ENCODE data around the gene MCEMP1.

Gene MCEMP1

DNA sequence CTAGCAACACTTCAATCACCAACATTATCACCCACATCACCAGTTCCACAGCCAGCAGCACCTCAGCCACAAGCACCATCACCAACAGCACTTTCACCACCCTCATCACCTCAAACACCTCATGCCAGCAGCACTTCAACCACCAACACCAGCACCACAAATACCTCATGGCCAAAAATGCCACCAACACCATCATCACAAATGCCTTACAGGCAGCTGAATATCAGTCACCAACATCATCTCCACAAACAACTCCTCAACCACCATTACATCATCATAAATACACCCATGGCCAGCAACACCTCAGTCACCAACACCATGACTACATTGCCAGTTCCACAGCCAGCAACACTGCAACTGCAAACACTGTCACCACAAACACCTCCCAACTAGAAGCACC is 14.6 kb downstream of the MCEMP1 start:
- no peak overlapping the region for H4K91ac ChIP-seq (ENCODE audit: low read depth, low read length)
- H3K4me3 ChIP-seq (ENCODE audit: low read depth, low read length): peak overlapping the region; percentile 12
- H3K9me3 ChIP-seq (ENCODE audit: insufficient read depth, low read depth, low read length): peaks cover 11% of the 10 kb centered on the region
- H3K27me3 ChIP-seq (ENCODE audit: insufficient read depth, low read length): no peaks in the 10 kb centered on the region
- no peak overlapping the region for H3K4ac ChIP-seq (ENCODE audit: low read depth, low read length)
- H3K4me1 ChIP-seq (ENCODE audit: control insufficient read depth in 1 of 2, insufficient read depth in 2 of 2, low read length in 2 of 2): no peaks in the 10 kb centered on the region
- H3K79me2 ChIP-seq (ENCODE audit: control insufficient read depth, insufficient read depth, low read length, poor library complexity): no peaks in the 10 kb centered on the region
- H2BK5ac ChIP-seq (ENCODE audit: low read depth, low read length, poor library complexity): no peak overlapping the region
- H3K27ac ChIP-seq (ENCODE audit: low read depth, low read length): no peak overlapping the region
- H2AK5ac ChIP-seq (ENCODE audit: low read length): no peak overlapping the region
- H4K12ac ChIP-seq (ENCODE audit: low read depth, low read length): no peak overlapping the region
- no peak for DNase-seq
- H3K18ac ChIP-seq (ENCODE audit: low read length): no peak overlapping the region
- no peak overlapping the region for H2BK12ac ChIP-seq (ENCODE audit: low read length)
- H3K14ac ChIP-seq (ENCODE audit: low read length): no peak overlapping the region
- no peak overlapping the region for H2BK120ac ChIP-seq (ENCODE audit: insufficient read depth, low read length, poor library complexity)
- H3K36me3 ChIP-seq (ENCODE audit: control insufficient read depth in 1 of 2, insufficient read depth in 2 of 2, low read length in 2 of 2): no peaks in the 10 kb centered on the region
- no peaks in the 10 kb centered on the region for H3K79me1 ChIP-seq (ENCODE audit: low read length)
- H3K23ac ChIP-seq (ENCODE audit: low read length): no peak overlapping the region
- H2AFZ ChIP-seq (ENCODE audit: insufficient read depth, low read length, poor library complexity): no peak overlapping the region
- no peak overlapping the region for H3K4me2 ChIP-seq (ENCODE audit: low read length)
- H4K8ac ChIP-seq (ENCODE audit: low read depth, low read length): no peak overlapping the region
- H3K9ac ChIP-seq (ENCODE audit: low read length): no peak overlapping the region

DNA sequence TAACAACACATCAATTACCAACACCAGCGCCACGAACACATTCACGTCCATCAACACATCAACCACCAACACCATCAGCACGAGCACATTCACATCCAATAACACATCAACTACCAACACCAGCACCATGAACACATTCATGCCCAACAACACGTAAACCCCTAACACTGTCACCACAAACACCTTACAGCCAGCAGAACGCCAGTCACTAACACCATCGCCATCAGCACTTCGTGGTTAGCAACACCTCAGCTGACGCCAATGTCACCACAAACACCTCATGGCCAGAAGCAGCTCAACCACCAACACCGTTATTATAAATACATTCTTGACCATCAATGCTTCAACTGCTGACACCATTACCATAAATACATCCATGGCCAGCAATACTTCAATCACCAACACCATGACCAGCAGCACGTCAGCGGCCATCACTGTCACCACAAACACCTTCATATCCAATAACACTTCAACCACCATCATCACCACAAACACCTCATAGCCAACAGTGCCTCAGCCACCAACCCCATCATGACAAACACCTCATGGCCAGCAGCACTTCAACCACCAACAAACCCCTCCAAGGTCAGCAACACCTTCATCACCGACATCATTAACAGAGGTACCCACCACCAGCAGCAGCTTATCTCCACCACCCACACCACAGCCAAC is 15.7 kb downstream of the MCEMP1 start:
- Histone ChIP-seq H4K12ac (ENCODE audit: low read depth, low read length) (no peak overlapping the region), H3K79me2 (ENCODE audit: control insufficient read depth, insufficient read depth, low read length, poor library complexity) (no peaks in the 10 kb centered on the region), H3K27me3 (ENCODE audit: insufficient read depth, low read length) (no peaks in the 10 kb centered on the region), H4K91ac (ENCODE audit: low read depth, low read length) (no peak overlapping the region), H3K79me1 (ENCODE audit: low read length) (no peaks in the 10 kb centered on the region), H3K14ac (ENCODE audit: low read length) (no peak overlapping the region), H2BK120ac (ENCODE audit: insufficient read depth, low read length, poor library complexity) (no peak overlapping the region), H3K4ac (ENCODE audit: low read depth, low read length) (no peak overlapping the region), H2AK5ac (ENCODE audit: low read length) (no peak overlapping the region), H3K9ac (ENCODE audit: low read length) (no peak overlapping the region), H3K27ac (ENCODE audit: low read depth, low read length) (no peak overlapping the region), H3K4me3 (ENCODE audit: low read depth, low read length) (no peak overlapping the region), H3K9me3 (ENCODE audit: insufficient read depth, low read depth, low read length) (peaks cover 11% of the 10 kb centered on the region), H2AFZ (ENCODE audit: insufficient read depth, low read length, poor library complexity) (no peak overlapping the region), H3K4me2 (ENCODE audit: low read length) (no peak overlapping the region), H3K36me3 (ENCODE audit: control insufficient read depth in 1 of 2, insufficient read depth in 2 of 2, low read length in 2 of 2) (no peaks in the 10 kb centered on the region), H3K4me1 (ENCODE audit: control insufficient read depth in 1 of 2, insufficient read depth in 2 of 2, low read length in 2 of 2) (no peaks in the 10 kb centered on the region), H3K23ac (ENCODE audit: low read length) (no peak overlapping the region), H2BK12ac (ENCODE audit: low read length) (no peak overlapping the region), H2BK5ac (ENCODE audit: low read depth, low read length, poor library complexity) (no peak overlapping the region), H4K8ac (ENCODE audit: low read depth, low read length) (no peak overlapping the region), H3K18ac (ENCODE audit: low read length) (no peak overlapping the region)
- no CpG with 5 or more reads among the region's 13 CpGs for WGBS (ENCODE audit: extremely low coverage, insufficient coverage, insufficient read length)
- no peak for DNase-seq

DNA sequence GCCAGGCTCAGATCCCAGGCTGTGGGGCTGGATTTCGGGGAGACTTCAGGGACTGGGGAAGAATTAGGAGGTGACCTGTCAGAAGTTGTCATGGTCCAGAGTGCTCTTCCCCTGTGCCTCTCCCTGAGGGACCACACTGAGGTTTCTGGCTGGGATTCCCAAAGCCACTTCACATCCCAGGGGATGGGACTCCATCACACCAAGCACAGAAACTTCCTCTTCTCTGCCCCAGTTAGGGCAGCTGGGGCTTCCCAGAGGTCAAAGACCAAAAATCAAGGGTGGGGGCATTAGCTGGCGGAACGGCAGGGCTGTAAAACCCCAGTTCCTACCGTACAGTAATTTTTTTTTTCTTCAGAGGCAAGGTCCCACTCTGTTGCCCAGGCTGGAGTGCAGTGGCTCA is 17.6 kb downstream of the MCEMP1 start:
- no peaks in the 10 kb centered on the region for H3K79me1 ChIP-seq (ENCODE audit: low read length)
- DNase-seq: no peak
- H2BK12ac ChIP-seq (ENCODE audit: low read length): no peak overlapping the region
- no peak overlapping the region for H3K23ac ChIP-seq (ENCODE audit: low read length)
- no peak overlapping the region for H2AFZ ChIP-seq (ENCODE audit: insufficient read depth, low read length, poor library complexity)
- WGBS (ENCODE audit: extremely low coverage, insufficient coverage, insufficient read length): no CpG with 5 or more reads among the region's 4 CpGs
- H2AK5ac ChIP-seq (ENCODE audit: low read length): no peak overlapping the region
- no peak overlapping the region for H2BK120ac ChIP-seq (ENCODE audit: insufficient read depth, low read length, poor library complexity)
- no peak overlapping the region for H4K12ac ChIP-seq (ENCODE audit: low read depth, low read length)
- no peaks in the 10 kb centered on the region for H3K36me3 ChIP-seq (ENCODE audit: control insufficient read depth in 1 of 2, insufficient read depth in 2 of 2, low read length in 2 of 2)
- no peak overlapping the region for H3K4ac ChIP-seq (ENCODE audit: low read depth, low read length)
- H3K4me1 ChIP-seq (ENCODE audit: control insufficient read depth in 1 of 2, insufficient read depth in 2 of 2, low read length in 2 of 2): no peaks in the 10 kb centered on the region
- H3K4me2 ChIP-seq (ENCODE audit: low read length): no peak overlapping the region
- H3K27me3 ChIP-seq (ENCODE audit: insufficient read depth, low read length): no peaks in the 10 kb centered on the region
- peaks cover 11% of the 10 kb centered on the region for H3K9me3 ChIP-seq (ENCODE audit: insufficient read depth, low read depth, low read length)
- H3K14ac ChIP-seq (ENCODE audit: low read length): no peak overlapping the region
- H3K4me3 ChIP-seq (ENCODE audit: low read depth, low read length): no peak overlapping the region
- H3K18ac ChIP-seq (ENCODE audit: low read length): no peak overlapping the region
- H2BK5ac ChIP-seq (ENCODE audit: low read depth, low read length, poor library complexity): no peak overlapping the region
- no peak overlapping the region for H4K91ac ChIP-seq (ENCODE audit: low read depth, low read length)
- no peak overlapping the region for H3K9ac ChIP-seq (ENCODE audit: low read length)
- H3K79me2 ChIP-seq (ENCODE audit: control insufficient read depth, insufficient read depth, low read length, poor library complexity): no peaks in the 10 kb centered on the region
- H4K8ac ChIP-seq (ENCODE audit: low read depth, low read length): no peak overlapping the region
- no peak overlapping the region for H3K27ac ChIP-seq (ENCODE audit: low read depth, low read length)

DNA sequence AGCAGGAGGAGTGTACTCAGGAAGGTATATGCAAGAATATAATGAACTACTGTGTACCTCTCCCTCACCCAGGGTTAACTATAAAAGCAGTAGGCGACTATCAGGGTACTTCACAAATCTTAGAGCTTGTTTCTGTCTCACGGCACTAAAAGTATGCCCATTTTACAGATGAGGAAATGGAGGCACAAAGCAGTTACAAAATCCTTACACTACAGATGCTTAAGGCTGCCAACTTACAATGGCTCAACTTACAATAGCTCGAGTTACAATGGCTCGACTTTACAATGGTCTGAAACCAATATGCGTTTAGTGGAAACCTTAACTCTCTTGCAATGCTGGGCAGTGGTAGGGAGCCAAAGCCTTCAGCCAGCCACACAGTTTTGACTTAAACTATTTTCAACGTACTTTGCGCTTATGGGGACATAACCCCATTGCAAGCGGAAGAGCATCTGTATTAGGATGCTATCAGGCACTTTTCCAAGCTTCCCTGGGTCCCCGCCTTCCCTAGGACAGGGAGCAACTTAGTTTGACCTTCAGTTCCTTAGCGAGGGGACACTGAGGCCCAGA is 20.9 kb downstream of the MCEMP1 start:
- no peak overlapping the region for H2AK5ac ChIP-seq (ENCODE audit: low read length)
- H3K9ac ChIP-seq (ENCODE audit: low read length): no peak overlapping the region
- no peaks in the 10 kb centered on the region for H3K79me1 ChIP-seq (ENCODE audit: low read length)
- no peak overlapping the region for H3K23ac ChIP-seq (ENCODE audit: low read length)
- no peaks in the 10 kb centered on the region for H3K36me3 ChIP-seq (ENCODE audit: control insufficient read depth in 1 of 2, insufficient read depth in 2 of 2, low read length in 2 of 2)
- no peak overlapping the region for H2AFZ ChIP-seq (ENCODE audit: insufficient read depth, low read length, poor library complexity)
- H3K9me3 ChIP-seq (ENCODE audit: insufficient read depth, low read depth, low read length): no peaks in the 10 kb centered on the region
- H4K8ac ChIP-seq (ENCODE audit: low read depth, low read length): no peak overlapping the region
- H4K12ac ChIP-seq (ENCODE audit: low read depth, low read length): no peak overlapping the region
- no peaks in the 10 kb centered on the region for H3K27me3 ChIP-seq (ENCODE audit: insufficient read depth, low read length)
- H3K4ac ChIP-seq (ENCODE audit: low read depth, low read length): no peak overlapping the region
- no peak overlapping the region for H4K91ac ChIP-seq (ENCODE audit: low read depth, low read length)
- H3K18ac ChIP-seq (ENCODE audit: low read length): no peak overlapping the region
- no peak overlapping the region for H3K14ac ChIP-seq (ENCODE audit: low read length)
- no CpG with 5 or more reads among the region's 10 CpGs for WGBS (ENCODE audit: extremely low coverage, insufficient coverage, insufficient read length)
- no peak overlapping the region for H2BK5ac ChIP-seq (ENCODE audit: low read depth, low read length, poor library complexity)
- H3K79me2 ChIP-seq (ENCODE audit: control insufficient read depth, insufficient read depth, low read length, poor library complexity): no peaks in the 10 kb centered on the region
- no peaks in the 10 kb centered on the region for H3K4me1 ChIP-seq (ENCODE audit: control insufficient read depth in 1 of 2, insufficient read depth in 2 of 2, low read length in 2 of 2)
- H2BK120ac ChIP-seq (ENCODE audit: insufficient read depth, low read length, poor library complexity): no peak overlapping the region
- no peak overlapping the region for H3K4me2 ChIP-seq (ENCODE audit: low read length)
- H3K27ac ChIP-seq (ENCODE audit: low read depth, low read length): no peak overlapping the region
- no peak for DNase-seq
- H2BK12ac ChIP-seq (ENCODE audit: low read length): no peak overlapping the region
- H3K4me3 ChIP-seq (ENCODE audit: low read depth, low read length): no peak overlapping the region
